ENCODE measurements around the gene NCOA7. TPM values are rescaled to one million over a fixed set of nuclear protein-coding genes. Genes with fewer than 3 reads are reported as not detected.
"Not testable (repeated sequence)": the region's sequence is repeated elsewhere in the genome, so short reads cannot be mapped to it uniquely, and the experiment has no call there.

Gene NCOA7
- total RNA-seq, 1 experiment from 2014 or later: 14.4 TPM

DNA sequence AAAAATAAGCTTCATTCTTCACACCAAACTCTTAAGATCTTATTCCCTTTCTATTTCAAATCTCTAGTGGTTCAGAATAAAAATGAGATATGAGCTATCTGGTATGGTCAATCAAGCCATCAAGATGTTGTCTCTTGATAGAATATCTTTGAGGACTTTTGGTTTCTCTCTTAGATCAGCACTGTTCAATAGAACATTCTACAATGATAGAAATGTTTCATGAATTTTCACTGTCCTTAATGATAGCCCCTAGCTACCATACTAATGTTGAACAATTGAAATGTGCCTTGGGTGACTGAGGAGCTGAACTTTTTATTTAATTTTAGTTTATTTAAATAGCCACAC, 141.7 kb downstream of the NCOA7 start (continued):
- TF ChIP-seq, protein P1, sequence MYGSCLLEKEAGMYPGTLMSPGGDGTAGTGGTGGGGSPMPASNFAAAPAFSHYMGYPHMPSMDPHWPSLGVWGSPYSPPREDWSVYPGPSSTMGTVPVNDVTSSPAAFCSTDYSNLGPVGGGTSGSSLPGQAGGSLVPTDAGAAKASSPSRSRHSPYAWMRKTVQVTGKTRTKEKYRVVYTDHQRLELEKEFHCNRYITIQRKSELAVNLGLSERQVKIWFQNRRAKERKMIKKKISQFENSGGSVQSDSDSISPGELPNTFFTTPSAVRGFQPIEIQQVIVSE (CRISPR knock-in tag; IDR thresholded peaks at IDR 0.05; ENCODE audit: borderline replicate concordance): no peak
- TF ChIP-seq, protein P2, sequence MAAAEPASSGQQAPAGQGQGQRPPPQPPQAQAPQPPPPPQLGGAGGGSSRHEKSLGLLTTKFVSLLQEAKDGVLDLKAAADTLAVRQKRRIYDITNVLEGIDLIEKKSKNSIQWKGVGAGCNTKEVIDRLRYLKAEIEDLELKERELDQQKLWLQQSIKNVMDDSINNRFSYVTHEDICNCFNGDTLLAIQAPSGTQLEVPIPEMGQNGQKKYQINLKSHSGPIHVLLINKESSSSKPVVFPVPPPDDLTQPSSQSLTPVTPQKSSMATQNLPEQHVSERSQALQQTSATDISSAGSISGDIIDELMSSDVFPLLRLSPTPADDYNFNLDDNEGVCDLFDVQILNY (CRISPR knock-in tag; IDR thresholded peaks at IDR 0.05): no peak
- TF ChIP-seq, protein P3, sequence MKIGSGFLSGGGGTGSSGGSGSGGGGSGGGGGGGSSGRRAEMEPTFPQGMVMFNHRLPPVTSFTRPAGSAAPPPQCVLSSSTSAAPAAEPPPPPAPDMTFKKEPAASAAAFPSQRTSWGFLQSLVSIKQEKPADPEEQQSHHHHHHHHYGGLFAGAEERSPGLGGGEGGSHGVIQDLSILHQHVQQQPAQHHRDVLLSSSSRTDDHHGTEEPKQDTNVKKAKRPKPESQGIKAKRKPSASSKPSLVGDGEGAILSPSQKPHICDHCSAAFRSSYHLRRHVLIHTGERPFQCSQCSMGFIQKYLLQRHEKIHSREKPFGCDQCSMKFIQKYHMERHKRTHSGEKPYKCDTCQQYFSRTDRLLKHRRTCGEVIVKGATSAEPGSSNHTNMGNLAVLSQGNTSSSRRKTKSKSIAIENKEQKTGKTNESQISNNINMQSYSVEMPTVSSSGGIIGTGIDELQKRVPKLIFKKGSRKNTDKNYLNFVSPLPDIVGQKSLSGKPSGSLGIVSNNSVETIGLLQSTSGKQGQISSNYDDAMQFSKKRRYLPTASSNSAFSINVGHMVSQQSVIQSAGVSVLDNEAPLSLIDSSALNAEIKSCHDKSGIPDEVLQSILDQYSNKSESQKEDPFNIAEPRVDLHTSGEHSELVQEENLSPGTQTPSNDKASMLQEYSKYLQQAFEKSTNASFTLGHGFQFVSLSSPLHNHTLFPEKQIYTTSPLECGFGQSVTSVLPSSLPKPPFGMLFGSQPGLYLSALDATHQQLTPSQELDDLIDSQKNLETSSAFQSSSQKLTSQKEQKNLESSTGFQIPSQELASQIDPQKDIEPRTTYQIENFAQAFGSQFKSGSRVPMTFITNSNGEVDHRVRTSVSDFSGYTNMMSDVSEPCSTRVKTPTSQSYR (CRISPR knock-in tag; IDR thresholded peaks at IDR 0.05): no peak

DNA sequence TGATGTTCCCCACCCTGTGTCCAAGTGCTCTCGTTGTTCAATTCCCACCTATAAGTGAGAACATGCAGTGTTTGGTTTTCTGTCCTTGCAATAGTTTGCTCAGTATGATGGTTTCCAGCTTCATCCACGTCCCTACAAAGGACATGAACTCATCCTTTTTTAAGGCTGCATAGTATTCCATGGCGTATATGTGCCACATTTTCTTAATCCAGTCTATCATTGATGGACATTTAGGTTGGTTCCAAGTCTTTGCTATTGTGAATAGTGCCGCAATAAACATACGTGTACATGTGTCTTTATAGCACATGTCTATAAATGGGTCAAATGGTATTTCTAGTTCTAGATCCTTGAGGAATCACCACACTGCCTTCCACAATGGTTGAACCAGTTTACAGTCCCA, 144.8 kb downstream of the NCOA7 start:
- CTCF ChIA-PET: interaction anchor here (2.0 kb wide), 1 partner anchor 29 kb away, joined by 8 read pairs; no protein-coding TSS in a partner anchor
- not testable (repeated sequence) for H3K27ac Mint-ChIP-seq

DNA sequence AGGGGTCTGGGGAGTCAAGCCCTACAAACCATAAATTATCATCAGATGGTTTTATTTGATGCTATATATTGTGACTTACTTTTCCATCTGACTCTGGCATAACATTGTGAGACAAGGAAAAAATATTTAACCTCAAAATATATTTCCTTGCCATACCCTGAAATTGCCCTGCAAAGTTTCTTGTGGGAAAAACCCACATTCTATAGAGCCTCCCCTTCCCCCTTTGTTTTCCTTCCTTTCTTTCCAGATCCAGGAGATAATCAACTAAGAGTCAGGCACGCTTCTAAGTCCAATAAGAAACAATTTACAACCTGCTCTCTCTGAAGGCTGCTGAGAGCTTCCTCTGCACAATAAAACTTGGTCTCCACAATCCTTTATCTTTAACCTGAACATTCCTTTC, 148.3 kb downstream of the NCOA7 start:
- Mint-ChIP-seq H3K4me1 (no peaks in the 10 kb centered on the region), H3K27ac (no peak overlapping the region), H3K4me3 (no peak overlapping the region), H3K36me3 (no peaks in the 10 kb centered on the region), H3K9me3 (peaks cover 4% of the 10 kb centered on the region; the same call in 1 of the 2 replicates), H3K27me3 (ENCODE audit: low read depth) (peaks cover 4% of the 10 kb centered on the region)
- TF ChIP-seq, protein P4, sequence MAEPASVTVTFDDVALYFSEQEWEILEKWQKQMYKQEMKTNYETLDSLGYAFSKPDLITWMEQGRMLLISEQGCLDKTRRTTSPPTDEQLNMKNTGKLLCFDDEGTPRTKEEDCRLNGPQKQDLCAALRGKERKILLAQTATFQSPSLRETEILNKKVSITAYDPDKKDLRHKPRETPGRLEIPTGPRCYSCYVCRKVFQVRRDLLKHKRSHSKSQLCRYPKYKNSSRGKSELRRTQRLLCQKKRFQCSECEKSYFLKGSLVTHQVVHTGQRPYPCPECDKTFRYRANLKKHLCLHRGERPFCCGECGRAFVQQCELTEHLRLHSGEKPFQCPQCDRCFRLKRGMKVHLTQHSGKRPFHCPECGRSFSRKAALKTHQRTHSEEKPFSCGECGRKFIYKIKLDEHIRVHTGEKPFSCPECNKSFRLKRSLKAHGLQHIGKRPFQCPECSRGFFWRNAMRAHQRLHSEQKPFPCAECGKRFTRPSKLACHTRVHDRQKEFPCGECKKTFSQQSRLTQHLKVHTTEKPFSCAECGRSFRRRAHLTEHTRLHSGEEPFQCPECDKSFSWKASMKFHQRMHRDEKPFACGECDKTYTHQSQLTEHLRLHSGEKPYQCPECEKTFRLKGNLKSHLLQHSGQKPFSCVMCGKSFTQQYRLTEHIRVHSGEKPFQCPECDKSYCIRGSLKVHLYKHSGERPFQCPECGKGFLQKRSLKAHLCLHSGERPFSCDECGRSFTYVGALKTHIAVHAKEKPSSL (CRISPR knock-in tag; conservative IDR thresholded peaks at IDR 0.05): no peak
- TF ChIP-seq, protein P5, sequence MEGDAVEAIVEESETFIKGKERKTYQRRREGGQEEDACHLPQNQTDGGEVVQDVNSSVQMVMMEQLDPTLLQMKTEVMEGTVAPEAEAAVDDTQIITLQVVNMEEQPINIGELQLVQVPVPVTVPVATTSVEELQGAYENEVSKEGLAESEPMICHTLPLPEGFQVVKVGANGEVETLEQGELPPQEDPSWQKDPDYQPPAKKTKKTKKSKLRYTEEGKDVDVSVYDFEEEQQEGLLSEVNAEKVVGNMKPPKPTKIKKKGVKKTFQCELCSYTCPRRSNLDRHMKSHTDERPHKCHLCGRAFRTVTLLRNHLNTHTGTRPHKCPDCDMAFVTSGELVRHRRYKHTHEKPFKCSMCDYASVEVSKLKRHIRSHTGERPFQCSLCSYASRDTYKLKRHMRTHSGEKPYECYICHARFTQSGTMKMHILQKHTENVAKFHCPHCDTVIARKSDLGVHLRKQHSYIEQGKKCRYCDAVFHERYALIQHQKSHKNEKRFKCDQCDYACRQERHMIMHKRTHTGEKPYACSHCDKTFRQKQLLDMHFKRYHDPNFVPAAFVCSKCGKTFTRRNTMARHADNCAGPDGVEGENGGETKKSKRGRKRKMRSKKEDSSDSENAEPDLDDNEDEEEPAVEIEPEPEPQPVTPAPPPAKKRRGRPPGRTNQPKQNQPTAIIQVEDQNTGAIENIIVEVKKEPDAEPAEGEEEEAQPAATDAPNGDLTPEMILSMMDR (IDR thresholded peaks at IDR 0.05): no peak
- TF ChIP-seq GABPB1 (CRISPR knock-in tag; IDR thresholded peaks at IDR 0.05): no peak
- no peak for TF ChIP-seq SMAD3 (CRISPR knock-in tag; IDR thresholded peaks at IDR 0.05; ENCODE audit: borderline replicate concordance)
- TF ChIP-seq ATF1 (CRISPR knock-in tag; IDR thresholded peaks at IDR 0.05): no peak
- no peak for DNase-seq (ENCODE audit: low spot score)
- ATAC-seq: no peak
- ChIA-PET CTCF (interaction anchor here (0.6 to 1.4 kb wide), 4 partner anchors 50 to 165 kb away, joined by 3 to 4 read pairs (median 3); no protein-coding TSS in a partner anchor), POLR2A (no interaction called here)

More for the DNA sequence above, 144.8 kb downstream of the NCOA7 start:
- POLR2A ChIA-PET; H3K36me3 Mint-ChIP-seq; H3K4me3 Mint-ChIP-seq; H3K4me1 Mint-ChIP-seq; H3K27me3 Mint-ChIP-seq (ENCODE audit: low read depth); ATAC-seq; DNase-seq (ENCODE audit: low spot score); H3K9me3 Mint-ChIP-seq: not testable (repeated sequence)

DNA sequence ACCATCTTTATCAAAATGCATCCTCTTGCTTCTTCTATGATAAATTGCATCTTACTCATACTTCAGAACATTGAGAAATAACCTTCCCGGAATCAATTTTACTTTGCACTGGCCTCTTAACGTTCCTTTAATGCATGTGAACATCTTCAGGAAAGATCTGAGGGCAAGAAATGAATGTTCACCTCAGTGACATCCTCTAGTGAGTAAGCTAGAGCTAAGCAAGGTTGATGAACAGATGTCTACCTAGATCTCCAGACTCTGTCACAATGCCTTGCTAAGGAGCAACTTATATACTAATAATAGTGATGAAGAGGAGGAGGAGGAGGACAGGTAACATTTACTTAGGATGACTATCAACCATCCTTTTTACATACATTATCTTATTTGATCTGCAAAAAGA, 149.0 kb downstream of the NCOA7 start:
- ATAC-seq (no peak), DNase-seq (ENCODE audit: low spot score) (no peak)
- CTCF ChIA-PET: interaction anchor here (1.1 to 1.9 kb wide), 2 partner anchors 17 to 33 kb away, joined by 7 read pairs; partner anchors contain the start of gene HINT3
- POLR2A ChIA-PET: no interaction called here
- Mint-ChIP-seq H3K4me3 (no peak overlapping the region), H3K4me1 (no peaks in the 10 kb centered on the region), H3K9me3 (peaks cover 4% of the 10 kb centered on the region; the same call in 1 of the 2 replicates), H3K27ac (no peak overlapping the region), H3K36me3 (no peaks in the 10 kb centered on the region), H3K27me3 (ENCODE audit: low read depth) (peaks cover 4% of the 10 kb centered on the region)
- no peak for TF ChIP-seq ETV6 (CRISPR knock-in tag; IDR thresholded peaks at IDR 0.05)
- TF ChIP-seq CREM (CRISPR knock-in tag; IDR thresholded peaks at IDR 0.05): no peak
- no peak for TF ChIP-seq NFE2L1 (CRISPR knock-in tag; IDR thresholded peaks at IDR 0.05)
